IPS-NIHi7 (cell line): Measurements from ENCODE around the gene SLC35E2B.

ENCODE experiments used
- DNase-seq: peaks from one replicate; pipeline ENCODE4 v3.0.0; 2012; ENCODE audit warnings: mixed read lengths; ENCODE audit errors: extremely low spot score

SLC35E2B gene

GRCh38 chr1:1624443-1625403 is 67.9 kb downstream of the SLC35E2B start:
- no peak for DNase-seq

GRCh38 chr1:1623631-1624442 is 68.8 kb downstream of the SLC35E2B start:
- no peak for DNase-seq

GRCh38 chr1:1623181-1623630 is 69.4 kb downstream of the SLC35E2B start:
- DNase-seq: no peak

GRCh38 chr1:1622788-1623094 is 69.9 kb downstream of the SLC35E2B start:
- DNase-seq: no peak

GRCh38 chr1:1622010-1622787 is 70.4 kb downstream of the SLC35E2B start:
- no peak for DNase-seq

- no peak for DNase-seq
These were observed 71.2 kb downstream of the SLC35E2B start for GRCh38 chr1:1621173-1622009.

GRCh38 chr1:1620433-1621139 is 72.0 kb downstream of the SLC35E2B start:
- no peak for DNase-seq

GRCh38 chr1:1619917-1620361 is 72.7 kb downstream of the SLC35E2B start:
- DNase-seq: peak; percentile 69

GRCh38 chr1:1618396-1619068 is 74.1 kb downstream of the SLC35E2B start:
- no peak for DNase-seq

- DNase-seq: no peak
These were observed 74.7 kb downstream of the SLC35E2B start for GRCh38 chr1:1617925-1618324.

- DNase-seq: no peak
These were observed 75.1 kb downstream of the SLC35E2B start for GRCh38 chr1:1617516-1617915.

- DNase-seq: no peak
These were observed 75.8 kb downstream of the SLC35E2B start for GRCh38 chr1:1616838-1617237.

GRCh38 chr1:1616045-1616790 is 76.4 kb downstream of the SLC35E2B start:
- DNase-seq: no peak

- peak; percentile 99 for DNase-seq
These were observed 77.1 kb downstream of the SLC35E2B start, which contains the start of gene MIB2 for GRCh38 chr1:1615256-1616044. Gene MIB2 (plus strand): TSS chr1:1615500. CDS start chr1:1623453, 7,953 bp downstream.

- no peak for DNase-seq
These were observed 77.7 kb downstream of the SLC35E2B start for GRCh38 chr1:1614954-1615255.

GRCh38 chr1:1614204-1614953 is 78.2 kb downstream of the SLC35E2B start:
- DNase-seq: no peak

- DNase-seq: no peak
These were observed 79.0 kb downstream of the SLC35E2B start for GRCh38 chr1:1613509-1614082.
